Neural cell (in vitro differentiated cells): ENCODE data around the gene GFAP. TPM values are rescaled to one million over a fixed set of nuclear protein-coding genes. Genes with fewer than 3 reads are reported as not detected.

Source experiments
- H2AFZ ChIP-seq: fragments of 200-600, 300-800 bp; sonication (generic), shearing (Covaris generic); 2 replicates; pipeline ENCODE4 v1.6.0; 2014; ENCODE audit warnings: low read depth, mild to moderate bottlenecking, antibody characterized with exemption, low read length, moderate library complexity
- H3F3A ChIP-seq: fragments of 200-600 bp; shearing (Covaris generic); 2 replicates; pipeline ENCODE4 v1.6.1; 2016; ENCODE audit warnings: mild to moderate bottlenecking, moderate library complexity, mixed read lengths, antibody characterized with exemption, low read length; ENCODE audit not compliant: insufficient read depth, poor library complexity, severe bottlenecking
- H3K27ac ChIP-seq: fragments of 200-600, 300-800 bp; sonication (generic), shearing (Covaris generic); 2 replicates; pipeline ENCODE4 v1.5.1; 2014; ENCODE audit warnings: mild to moderate bottlenecking, low read length, moderate library complexity
- H3K27me3 ChIP-seq: fragments of 300-800, 200-600 bp; sonication (generic), shearing (Covaris generic); 2 replicates; pipeline ENCODE4 v1.6.0; 2014; ENCODE audit warnings: mild to moderate bottlenecking, low read depth, low read length, moderate library complexity; ENCODE audit not compliant: insufficient read depth
- H3K36me3 ChIP-seq: fragments of 300-800, 200-600 bp; sonication (generic), shearing (Covaris generic); 2 replicates; pipeline ENCODE4 v1.5.1; 2014; ENCODE audit warnings: mild to moderate bottlenecking, antibody characterized with exemption, low read length, moderate library complexity; ENCODE audit not compliant: insufficient read depth
- H3K4me2 ChIP-seq: fragments of 300-800, 200-600 bp; sonication (generic), shearing (Covaris generic); 2 replicates; pipeline ENCODE4 v1.6.0; 2014; ENCODE audit warnings: mild to moderate bottlenecking, low read length
- H3K4me3 ChIP-seq: fragments of 300-800, 200-600 bp; sonication (generic), shearing (Covaris generic); 2 replicates; pipeline ENCODE4 v1.5.1; 2014; ENCODE audit warnings: mild to moderate bottlenecking, low read length, moderate library complexity
- H3K79me2 ChIP-seq: fragments of 200-600 bp; shearing (Covaris generic); replicated peaks from 2 replicates; pipeline ENCODE4 v1.6.0; 2014; ENCODE audit warnings: mild to moderate bottlenecking, low read length, moderate library complexity; ENCODE audit not compliant: insufficient read depth
- H3K9ac ChIP-seq: fragments of 300-800, 200-600 bp; sonication (generic), shearing (Covaris generic); 2 replicates; pipeline ENCODE4 v1.6.1; 2016; ENCODE audit warnings: mild to moderate bottlenecking, low read length, mixed read lengths
- H3K9me2 ChIP-seq: fragments of 200-600 bp; shearing (Covaris generic); 2 replicates; pipeline ENCODE4 v1.6.1; 2016; ENCODE audit warnings: mild to moderate bottlenecking, low read length, mixed read lengths; ENCODE audit not compliant: insufficient read depth
- H3K9me3 ChIP-seq: fragments of 200-600, 300-800 bp; sonication (generic), shearing (Covaris generic); 2 replicates; pipeline ENCODE4 v1.6.1; 2016; ENCODE audit warnings: mild to moderate bottlenecking, mixed run types, low read length, moderate library complexity, mixed read lengths
- H4K20me1 ChIP-seq: fragments of 200-600 bp; shearing (Covaris generic); 2 replicates; pipeline ENCODE4 v1.6.1; 2016; ENCODE audit warnings: mild to moderate bottlenecking, mixed run types; ENCODE audit not compliant: insufficient read depth
- CTCF ChIP-seq: fragments of 450-650 bp; IDR thresholded peaks from 2 replicates; pipeline ENCODE4 v1.5.1; 2014; ENCODE audit warnings: antibody characterized with exemption, mild to moderate bottlenecking, moderate library complexity; ENCODE audit not compliant: poor library complexity, severe bottlenecking
- EP300 ChIP-seq: fragments of 450-650 bp; conservative IDR thresholded peaks from 2 replicates; pipeline ENCODE4 v1.6.1; 2014; ENCODE audit warnings: antibody characterized with exemption, mild to moderate bottlenecking, moderate library complexity; ENCODE audit not compliant: poor library complexity, severe bottlenecking
- EZH2 ChIP-seq: fragments of 200-600, 300-800 bp; shearing (Covaris generic), sonication (generic); IDR thresholded peaks from 2 replicates; pipeline ENCODE4 v1.6.1; 2014; ENCODE audit warnings: antibody characterized with exemption, low read length, borderline replicate concordance, mild to moderate bottlenecking; ENCODE audit not compliant: insufficient read depth, poor library complexity, severe bottlenecking
- MXI1 ChIP-seq: fragments of 450-650 bp; conservative IDR thresholded peaks from 2 replicates; pipeline ENCODE4 v1.6.1; 2014; ENCODE audit warnings: antibody characterized with exemption, mild to moderate bottlenecking; ENCODE audit not compliant: poor library complexity, severe bottlenecking
- RAD21 ChIP-seq: fragments of 450-650 bp; conservative IDR thresholded peaks from 2 replicates; pipeline ENCODE4 v1.6.1; 2014; ENCODE audit warnings: antibody characterized with exemption, mild to moderate bottlenecking, moderate library complexity
- REST ChIP-seq: IDR thresholded peaks from 2 replicates; pipeline ENCODE4 v1.6.1; 2012; ENCODE audit warnings: borderline replicate concordance
- SMC3 ChIP-seq: fragments of 450-650 bp; conservative IDR thresholded peaks from 2 replicates; pipeline ENCODE4 v1.6.1; 2014; ENCODE audit warnings: antibody characterized with exemption, mild to moderate bottlenecking, moderate library complexity; ENCODE audit not compliant: poor library complexity
- TAF1 ChIP-seq: IDR thresholded peaks from 2 replicates; pipeline ENCODE4 v1.6.1; 2012; ENCODE audit warnings: low read depth
- polyA plus RNA-seq: library from polyadenylated mRNA; depleted of rRNA; stranded (reverse); fragments of >200 nt; gene quantifications from 2 replicates; pipeline ENCODE4 v1.2.3, GENCODE V29; 2014

The GFAP gene
- polyA plus RNA-seq, 1 donor from 2014 or later: not detected

- Histone ChIP-seq H3K9me3 (no peaks in the 10 kb centered on the region), H3K9me2 (no peaks in the 10 kb centered on the region), H3K4me2 (no peak overlapping the region), H3K79me2 (no peaks in the 10 kb centered on the region), H3K4me3 (no peak overlapping the region), H3K27ac (no peak overlapping the region), H3F3A (no peaks in the 10 kb centered on the region), H3K36me3 (no peaks in the 10 kb centered on the region), H3K27me3 (no peaks in the 10 kb centered on the region), H3K9ac (no peak overlapping the region), H2AFZ (no peak overlapping the region), H4K20me1 (no peaks in the 10 kb centered on the region)
- TF ChIP-seq REST (no peak), SMC3 (no peak), RAD21 (no peak), TAF1 (no peak)
Observed at GRCh38 chr17:44919411-44919810, 4.1 kb upstream of the GFAP start.

- H3K9me3 ChIP-seq: no peaks in the 10 kb centered on the region
- H4K20me1 ChIP-seq: no peaks in the 10 kb centered on the region
- no peak overlapping the region for H3K9ac ChIP-seq
- no peak overlapping the region for H3K27ac ChIP-seq
- TF ChIP-seq CTCF: no peak
- no peak for TF ChIP-seq EZH2
- TF ChIP-seq EP300: no peak
- no peak for TF ChIP-seq MXI1
- TF ChIP-seq RAD21: no peak
- H3K27me3 ChIP-seq: peaks cover 7% of the 10 kb centered on the region
- no peaks in the 10 kb centered on the region for H3F3A ChIP-seq
- no peak overlapping the region for H3K4me3 ChIP-seq
- H3K79me2 ChIP-seq: no peaks in the 10 kb centered on the region
- no peak overlapping the region for H3K4me2 ChIP-seq
- H2AFZ ChIP-seq: no peak overlapping the region
- H3K9me2 ChIP-seq: no peaks in the 10 kb centered on the region
- no peaks in the 10 kb centered on the region for H3K36me3 ChIP-seq
Observed at GRCh38 chr17:44918006-44918405, 2.7 kb upstream of the GFAP start.

GRCh38 chr17:44917456-44917855 is 2.2 kb upstream of the GFAP start:
- H3K27ac ChIP-seq: no peak overlapping the region
- H3K79me2 ChIP-seq: no peaks in the 10 kb centered on the region

More at GRCh38 chr17:44917456-44917855, 2.2 kb upstream of the GFAP start:
- TF ChIP-seq EP300 (no peak), SMC3 (no peak), RAD21 (no peak), MXI1 (no peak), REST (no peak), CTCF (no peak)
- H3K9ac ChIP-seq: no peak overlapping the region
- H3K9me2 ChIP-seq: no peaks in the 10 kb centered on the region
- H2AFZ ChIP-seq: no peak overlapping the region
- H4K20me1 ChIP-seq: no peaks in the 10 kb centered on the region
- H3F3A ChIP-seq: no peaks in the 10 kb centered on the region
- H3K36me3 ChIP-seq: no peaks in the 10 kb centered on the region
- no peak overlapping the region for H3K4me2 ChIP-seq
- H3K9me3 ChIP-seq: no peaks in the 10 kb centered on the region
- H3K27me3 ChIP-seq: peaks cover 7% of the 10 kb centered on the region
- H3K4me3 ChIP-seq: no peak overlapping the region
